ENCODE results near the gene MOBP. TPM values are rescaled to one million over a fixed set of nuclear protein-coding genes. Genes with fewer than 3 reads are reported as not detected.
"Not testable (repeated sequence)": the region's sequence is repeated elsewhere in the genome, so short reads cannot be mapped to it uniquely, and the experiment has no call there.

Gene MOBP
- polyA plus RNA-seq, 4 donors, result under 0.01 to 0.37 (median 0.09) TPM; not detected in 1

DNA sequence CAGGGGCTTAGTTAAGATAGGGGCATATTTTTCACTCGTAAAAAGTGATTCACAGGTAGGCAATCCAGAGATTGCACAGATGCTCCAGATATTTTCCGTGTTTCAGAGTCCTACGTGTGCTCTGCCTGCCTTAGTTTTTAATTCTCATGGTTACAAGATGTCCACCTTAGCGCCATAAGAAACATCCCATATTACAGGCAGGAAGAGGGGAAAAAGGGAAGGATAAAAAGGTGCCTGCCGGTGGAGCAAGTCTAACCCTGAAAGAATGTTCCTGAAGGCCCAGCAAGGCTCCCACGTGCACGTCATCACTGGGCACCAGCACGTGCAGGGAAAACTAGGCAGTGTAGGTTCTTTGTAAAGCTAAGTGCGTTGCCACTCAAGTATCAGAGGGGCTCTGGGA lies 10.1 kb upstream of the MOBP start:
- WGBS, 3 donors, result 83 to 86% (median 84%) methylated on average over 9 of the region's 9 CpGs
- H3K36me3 ChIP-seq (ENCODE audit: control insufficient read depth in 3 of 3, insufficient read depth in 2 of 3, low read depth in 1 of 3, low read length in 3 of 3), result no peaks in the 10 kb centered on the region
- DNase-seq, result no peak
- H3K27ac ChIP-seq (ENCODE audit: low read depth in 1 of 3, low read length in 2 of 3), result no peak overlapping the region
- peaks cover 0 to 2% (median 0%) of the 10 kb centered on the region in 3 donors for H3K27me3 ChIP-seq (ENCODE audit: control insufficient read depth in 3 of 3, insufficient read depth in 3 of 3, low read length in 3 of 3)
- no peak for FAIRE-seq
- H3K4me3 ChIP-seq (ENCODE audit: low read depth in 1 of 3, low read length in 3 of 3), result no peak overlapping the region
- H3K9me3 ChIP-seq (ENCODE audit: control insufficient read depth in 2 of 2, insufficient read depth in 1 of 2, low read depth in 1 of 2, low read length in 1 of 2), result no peaks in the 10 kb centered on the region
- no peaks in the 10 kb centered on the region for H3K4me1 ChIP-seq (ENCODE audit: control insufficient read depth in 3 of 3, insufficient read depth in 2 of 3, low read depth in 1 of 3, low read length in 2 of 3)

DNA sequence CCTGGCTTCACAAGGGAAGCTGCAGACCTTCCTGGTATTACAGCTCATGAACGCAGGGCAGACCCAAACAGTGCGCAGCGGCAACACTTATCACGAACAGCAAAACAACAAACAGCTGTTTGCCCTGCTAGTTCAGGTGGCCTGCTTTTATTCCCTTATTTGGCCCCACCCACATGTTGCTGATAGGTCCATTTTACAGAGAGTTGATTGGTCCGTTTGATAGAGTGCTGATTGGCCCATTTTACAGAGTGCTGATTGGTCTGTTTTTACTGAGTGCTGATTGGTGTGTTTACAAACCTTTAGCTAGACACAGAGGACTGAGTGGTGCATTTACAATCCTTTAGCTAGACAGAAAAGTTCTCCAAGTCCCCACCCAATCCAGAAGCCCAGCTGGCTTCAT lies 8.9 kb upstream of the MOBP start:
- H3K9me3 ChIP-seq (ENCODE audit: control insufficient read depth in 2 of 2, insufficient read depth in 1 of 2, low read depth in 1 of 2, low read length in 1 of 2); DNase-seq; H3K27ac ChIP-seq (ENCODE audit: low read depth in 1 of 3, low read length in 2 of 3); H3K4me3 ChIP-seq (ENCODE audit: low read depth in 1 of 3, low read length in 3 of 3); H3K4me1 ChIP-seq (ENCODE audit: control insufficient read depth in 3 of 3, insufficient read depth in 2 of 3, low read depth in 1 of 3, low read length in 2 of 3); FAIRE-seq; H3K36me3 ChIP-seq (ENCODE audit: control insufficient read depth in 3 of 3, insufficient read depth in 2 of 3, low read depth in 1 of 3, low read length in 3 of 3); H3K27me3 ChIP-seq (ENCODE audit: control insufficient read depth in 3 of 3, insufficient read depth in 3 of 3, low read length in 3 of 3): not testable (repeated sequence)
- 84 to 89% (median 86%) methylated on average over 5 of the region's 5 CpGs for WGBS, 3 donors

DNA sequence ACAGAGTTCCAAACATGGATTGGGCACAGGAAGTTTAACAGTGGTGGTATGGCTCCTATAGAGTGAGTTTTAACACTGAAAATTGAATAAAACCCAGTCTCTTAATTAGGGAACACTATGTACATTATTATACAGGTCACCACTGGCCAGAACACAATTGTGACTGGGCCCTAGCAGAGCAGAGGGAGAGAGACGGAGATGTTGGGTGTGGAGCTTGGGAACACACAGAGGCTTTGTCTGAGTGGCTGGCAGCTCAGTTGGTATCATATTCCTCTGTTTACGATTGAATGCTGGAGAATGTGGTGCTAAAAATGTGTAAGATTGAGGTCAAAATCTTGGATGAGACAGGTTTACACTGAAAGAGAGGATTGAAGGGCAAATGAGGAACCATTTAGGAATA lies 6.8 kb upstream of the MOBP start:
- no peaks in the 10 kb centered on the region for H3K9me3 ChIP-seq (ENCODE audit: control insufficient read depth in 2 of 2, insufficient read depth in 1 of 2, low read depth in 1 of 2, low read length in 1 of 2)
- DNase-seq (no peak), FAIRE-seq (no peak)
- H3K4me1 ChIP-seq (ENCODE audit: control insufficient read depth in 3 of 3, insufficient read depth in 2 of 3, low read depth in 1 of 3, low read length in 2 of 3), result no peaks in the 10 kb centered on the region
- 40 to 60% (median 44%) methylated on average over 2 of the region's 2 CpGs for WGBS, 3 donors
- H3K27me3 ChIP-seq (ENCODE audit: control insufficient read depth in 3 of 3, insufficient read depth in 3 of 3, low read length in 3 of 3), result peaks cover 0 to 2% (median 0%) of the 10 kb centered on the region in 3 donors
- H3K36me3 ChIP-seq (ENCODE audit: control insufficient read depth in 3 of 3, insufficient read depth in 2 of 3, low read depth in 1 of 3, low read length in 3 of 3), result no peaks in the 10 kb centered on the region
- H3K27ac ChIP-seq (ENCODE audit: low read depth in 1 of 3, low read length in 2 of 3), result no peak overlapping the region
- no peak overlapping the region for H3K4me3 ChIP-seq (ENCODE audit: low read depth in 1 of 3, low read length in 3 of 3)

DNA sequence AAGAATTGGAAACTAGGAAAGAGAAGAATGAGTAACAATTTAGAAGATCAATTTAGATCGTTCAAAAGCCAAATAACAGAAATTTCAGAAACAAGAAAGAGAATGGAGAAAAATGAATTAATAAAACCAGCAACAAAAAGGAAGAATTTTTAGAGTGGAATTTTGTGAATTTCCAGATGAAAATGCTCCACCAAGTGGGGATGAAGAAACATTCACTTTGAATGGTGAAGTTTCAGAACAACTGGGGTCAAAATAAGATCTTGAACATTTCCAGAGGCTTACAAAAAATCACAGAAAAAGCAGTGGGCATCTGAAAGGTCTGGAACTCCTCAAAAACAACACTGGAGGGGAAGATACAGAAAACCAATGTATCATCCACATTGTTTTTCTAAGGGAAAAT lies 4.2 kb upstream of the MOBP start:
- peaks cover 0 to 2% (median 0%) of the 10 kb centered on the region in 3 donors for H3K27me3 ChIP-seq (ENCODE audit: control insufficient read depth in 3 of 3, insufficient read depth in 3 of 3, low read length in 3 of 3)
- H3K4me3 ChIP-seq (ENCODE audit: low read depth in 1 of 3, low read length in 3 of 3), result no peak overlapping the region
- no peaks in the 10 kb centered on the region for H3K9me3 ChIP-seq (ENCODE audit: control insufficient read depth in 2 of 2, insufficient read depth in 1 of 2, low read depth in 1 of 2, low read length in 1 of 2)
- DNase-seq (no peak), FAIRE-seq (no peak)
- no peaks in the 10 kb centered on the region for H3K36me3 ChIP-seq (ENCODE audit: control insufficient read depth in 3 of 3, insufficient read depth in 2 of 3, low read depth in 1 of 3, low read length in 3 of 3)
- no peak overlapping the region for H3K27ac ChIP-seq (ENCODE audit: low read depth in 1 of 3, low read length in 2 of 3)
- no peaks in the 10 kb centered on the region for H3K4me1 ChIP-seq (ENCODE audit: control insufficient read depth in 3 of 3, insufficient read depth in 2 of 3, low read depth in 1 of 3, low read length in 2 of 3)
- WGBS, 3 donors, result 0 to 41% (median 5%) methylated on average over 1 of the region's 1 CpG

GRCh38 chr3:39466988-39467387 lies 492 bp upstream of the MOBP start:
- H3K9me3 ChIP-seq (ENCODE audit: control insufficient read depth in 2 of 2, insufficient read depth in 1 of 2, low read depth in 1 of 2, low read length in 1 of 2), result no peaks in the 10 kb centered on the region
- 74 to 93% (median 85%) methylated on average over 3 of the region's 3 CpGs for WGBS, 3 donors
- FAIRE-seq (no peak), DNase-seq (no peak)
- H3K4me1 ChIP-seq (ENCODE audit: control insufficient read depth in 3 of 3, insufficient read depth in 2 of 3, low read depth in 1 of 3, low read length in 2 of 3), result no peaks in the 10 kb centered on the region
- peaks cover 0 to 2% (median 0%) of the 10 kb centered on the region in 3 donors for H3K27me3 ChIP-seq (ENCODE audit: control insufficient read depth in 3 of 3, insufficient read depth in 3 of 3, low read length in 3 of 3)
- no peaks in the 10 kb centered on the region for H3K36me3 ChIP-seq (ENCODE audit: control insufficient read depth in 3 of 3, insufficient read depth in 2 of 3, low read depth in 1 of 3, low read length in 3 of 3)
- no peak overlapping the region for H3K4me3 ChIP-seq (ENCODE audit: low read depth in 1 of 3, low read length in 3 of 3)
- no peak overlapping the region for H3K27ac ChIP-seq (ENCODE audit: low read depth in 1 of 3, low read length in 2 of 3)

- H3K27me3 ChIP-seq (ENCODE audit: control insufficient read depth in 3 of 3, insufficient read depth in 3 of 3, low read length in 3 of 3), result peaks cover 0 to 2% (median 0%) of the 10 kb centered on the region in 3 donors
- H3K36me3 ChIP-seq (ENCODE audit: control insufficient read depth in 3 of 3, insufficient read depth in 2 of 3, low read depth in 1 of 3, low read length in 3 of 3), result no peaks in the 10 kb centered on the region
- 79 to 81% (median 79%) methylated on average over 4 of the region's 4 CpGs for WGBS, 3 donors
- FAIRE-seq (no peak), DNase-seq (no peak)
- no peak overlapping the region for H3K4me3 ChIP-seq (ENCODE audit: low read depth in 1 of 3, low read length in 3 of 3)
- no peaks in the 10 kb centered on the region for H3K9me3 ChIP-seq (ENCODE audit: control insufficient read depth in 2 of 2, insufficient read depth in 1 of 2, low read depth in 1 of 2, low read length in 1 of 2)
- no peak overlapping the region for H3K27ac ChIP-seq (ENCODE audit: low read depth in 1 of 3, low read length in 2 of 3)
- H3K4me1 ChIP-seq (ENCODE audit: control insufficient read depth in 3 of 3, insufficient read depth in 2 of 3, low read depth in 1 of 3, low read length in 2 of 3), result no peaks in the 10 kb centered on the region
These were observed 592 bp downstream of the MOBP start for GRCh38 chr3:39468108-39468436.

- Histone ChIP-seq H3K4me3 (ENCODE audit: low read depth in 1 of 3, low read length in 3 of 3) (no peak overlapping the region), H3K4me1 (ENCODE audit: control insufficient read depth in 3 of 3, insufficient read depth in 2 of 3, low read depth in 1 of 3, low read length in 2 of 3) (no peaks in the 10 kb centered on the region), H3K27ac (ENCODE audit: low read depth in 1 of 3, low read length in 2 of 3) (no peak overlapping the region), H3K36me3 (ENCODE audit: control insufficient read depth in 3 of 3, insufficient read depth in 2 of 3, low read depth in 1 of 3, low read length in 3 of 3) (no peaks in the 10 kb centered on the region), H3K9me3 (ENCODE audit: control insufficient read depth in 2 of 2, insufficient read depth in 1 of 2, low read depth in 1 of 2, low read length in 1 of 2) (no peaks in the 10 kb centered on the region), H3K27me3 (ENCODE audit: control insufficient read depth in 3 of 3, insufficient read depth in 3 of 3, low read length in 3 of 3) (peaks cover 0 to 2% (median 0%) of the 10 kb centered on the region in 3 donors)
- DNase-seq, result no peak
- FAIRE-seq, result no peak
- WGBS, 3 donors, result 91 to 93% (median 92%) methylated on average over 1 of the region's 1 CpG
These were observed 1.8 kb downstream of the MOBP start for GRCh38 chr3:39469258-39469657.

- no peak overlapping the region for H3K4me3 ChIP-seq (ENCODE audit: low read depth in 1 of 3, low read length in 3 of 3)
- H3K27ac ChIP-seq (ENCODE audit: low read depth in 1 of 3, low read length in 2 of 3), result no peak overlapping the region
- H3K9me3 ChIP-seq (ENCODE audit: control insufficient read depth in 2 of 2, insufficient read depth in 1 of 2, low read depth in 1 of 2, low read length in 1 of 2), result no peaks in the 10 kb centered on the region
- WGBS, 3 donors, result 76 to 79% (median 78%) methylated on average over 6 of the region's 6 CpGs
- FAIRE-seq, result no peak
- H3K4me1 ChIP-seq (ENCODE audit: control insufficient read depth in 3 of 3, insufficient read depth in 2 of 3, low read depth in 1 of 3, low read length in 2 of 3), result no peaks in the 10 kb centered on the region
- H3K36me3 ChIP-seq (ENCODE audit: control insufficient read depth in 3 of 3, insufficient read depth in 2 of 3, low read depth in 1 of 3, low read length in 3 of 3), result no peaks in the 10 kb centered on the region
- H3K27me3 ChIP-seq (ENCODE audit: control insufficient read depth in 3 of 3, insufficient read depth in 3 of 3, low read length in 3 of 3), result peaks cover 0 to 2% (median 0%) of the 10 kb centered on the region in 3 donors
- DNase-seq, result no peak
These were observed 2.5 kb downstream of the MOBP start for GRCh38 chr3:39469945-39470344.

- peaks cover 0 to 4% of the 10 kb centered on the region in 2 donors for H3K9me3 ChIP-seq (ENCODE audit: control insufficient read depth in 2 of 2, insufficient read depth in 1 of 2, low read depth in 1 of 2, low read length in 1 of 2)
- H3K27ac ChIP-seq (ENCODE audit: low read depth in 1 of 3, low read length in 2 of 3), result no peak overlapping the region
- FAIRE-seq (no peak), DNase-seq (no peak)
- H3K27me3 ChIP-seq (ENCODE audit: control insufficient read depth in 3 of 3, insufficient read depth in 3 of 3, low read length in 3 of 3), result peaks cover 0 to 2% (median 0%) of the 10 kb centered on the region in 3 donors
- WGBS, 3 donors, result 76 to 94% (median 90%) methylated on average over 5 of the region's 5 CpGs
- H3K4me3 ChIP-seq (ENCODE audit: low read depth in 1 of 3, low read length in 3 of 3), result no peak overlapping the region
- H3K36me3 ChIP-seq (ENCODE audit: control insufficient read depth in 3 of 3, insufficient read depth in 2 of 3, low read depth in 1 of 3, low read length in 3 of 3), result no peaks in the 10 kb centered on the region
- H3K4me1 ChIP-seq (ENCODE audit: control insufficient read depth in 3 of 3, insufficient read depth in 2 of 3, low read depth in 1 of 3, low read length in 2 of 3), result no peaks in the 10 kb centered on the region
These were observed 4.2 kb downstream of the MOBP start for GRCh38 chr3:39471652-39472051.
